CD4-positive, alpha-beta T cell treated with Interferon alpha-2 for 1 hour (primary cell): ENCODE results near the gene ACTR6.

Experiments used
- DNase-seq, 2 donors: peaks; one replicate each; pipeline ENCODE4 v3.0.0-alpha.2; 2020 to 2022

ACTR6 gene

GRCh38 chr12:100268835-100269564 lies 68.4 kb downstream of the ACTR6 start:
- no peak for DNase-seq

GRCh38 chr12:100273782-100274181 lies 73.2 kb downstream of the ACTR6 start:
- no peak for DNase-seq
